ENCODE results near the gene PRPSAP2.

The PRPSAP2 gene

DNA sequence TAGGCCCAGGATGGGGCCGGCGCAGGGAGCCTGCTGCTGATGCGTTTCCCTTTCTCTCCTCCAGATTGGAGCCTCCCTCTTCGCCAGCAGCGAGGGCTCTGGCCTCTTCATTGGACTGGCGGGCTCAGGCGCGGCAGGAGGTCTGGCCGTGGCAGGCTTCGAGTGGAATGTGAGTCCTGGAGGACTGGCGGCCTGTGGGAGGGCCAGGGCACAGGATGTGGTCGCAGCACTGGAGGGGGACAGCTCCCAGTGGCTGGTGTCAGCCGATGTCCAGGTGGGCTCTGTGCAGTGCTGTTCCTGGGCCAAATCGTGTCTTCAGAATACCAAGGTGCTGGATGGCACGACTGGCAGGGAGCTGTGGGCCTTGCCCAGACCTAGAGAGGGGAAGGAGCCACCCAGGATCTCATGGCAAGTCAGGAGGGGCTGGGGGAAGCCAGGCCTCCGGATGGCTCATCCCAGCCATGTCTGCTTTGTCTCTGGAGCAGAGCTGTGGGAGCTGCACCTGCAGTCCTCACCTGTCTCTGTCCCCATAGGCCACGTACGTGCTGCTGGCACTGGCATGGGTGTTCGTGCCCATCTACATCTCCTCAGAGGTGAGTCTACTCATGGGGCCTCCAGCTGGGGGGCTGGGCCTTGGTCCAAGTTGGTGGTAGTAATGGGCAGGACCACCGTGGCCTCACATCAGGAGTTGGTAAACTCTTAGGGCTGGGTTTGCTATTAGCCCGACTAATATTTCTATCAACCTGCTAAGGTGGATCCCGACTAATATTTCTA lies 101.3 kb downstream of the PRPSAP2 start:
- Histone ChIP-seq H3K27me3 (ENCODE audit: control insufficient read depth in 2 of 2, insufficient read depth in 2 of 2, low read length in 2 of 2) (no peaks in the 10 kb centered on the region), H3K36me3 (ENCODE audit: control insufficient read depth in 2 of 2, insufficient read depth in 2 of 2, low read length in 2 of 2) (no peaks in the 10 kb centered on the region), H3K9ac (ENCODE audit: low read depth in 1 of 2, low read length in 2 of 2) (no peak overlapping the region), H3K27ac (ENCODE audit: low read depth in 2 of 2, low read length in 2 of 2) (no peak overlapping the region), H3K9me3 (ENCODE audit: control insufficient read depth in 2 of 2, low read length in 2 of 2) (no peaks in the 10 kb centered on the region), H3K4me3 (ENCODE audit: low read length in 2 of 2) (no peak overlapping the region), H3K4me1 (ENCODE audit: control insufficient read depth in 2 of 2, insufficient read depth in 2 of 2, low read length in 2 of 2) (peaks cover 3 to 12% of the 10 kb centered on the region in 2 donors)

- Histone ChIP-seq H3K36me3 (ENCODE audit: control insufficient read depth in 2 of 2, insufficient read depth in 2 of 2, low read length in 2 of 2) (no peaks in the 10 kb centered on the region), H3K9ac (ENCODE audit: low read depth in 1 of 2, low read length in 2 of 2) (no peak overlapping the region), H3K27me3 (ENCODE audit: control insufficient read depth in 2 of 2, insufficient read depth in 2 of 2, low read length in 2 of 2) (no peaks in the 10 kb centered on the region), H3K9me3 (ENCODE audit: control insufficient read depth in 2 of 2, low read length in 2 of 2) (no peaks in the 10 kb centered on the region), H3K4me1 (ENCODE audit: control insufficient read depth in 2 of 2, insufficient read depth in 2 of 2, low read length in 2 of 2) (peaks cover 3 to 12% of the 10 kb centered on the region in 2 donors), H3K4me3 (ENCODE audit: low read length in 2 of 2) (no peak overlapping the region), H3K27ac (ENCODE audit: low read depth in 2 of 2, low read length in 2 of 2) (no peak overlapping the region)
These were observed 101.9 kb downstream of the PRPSAP2 start for GRCh38 chr17:18959845-18960240.

DNA sequence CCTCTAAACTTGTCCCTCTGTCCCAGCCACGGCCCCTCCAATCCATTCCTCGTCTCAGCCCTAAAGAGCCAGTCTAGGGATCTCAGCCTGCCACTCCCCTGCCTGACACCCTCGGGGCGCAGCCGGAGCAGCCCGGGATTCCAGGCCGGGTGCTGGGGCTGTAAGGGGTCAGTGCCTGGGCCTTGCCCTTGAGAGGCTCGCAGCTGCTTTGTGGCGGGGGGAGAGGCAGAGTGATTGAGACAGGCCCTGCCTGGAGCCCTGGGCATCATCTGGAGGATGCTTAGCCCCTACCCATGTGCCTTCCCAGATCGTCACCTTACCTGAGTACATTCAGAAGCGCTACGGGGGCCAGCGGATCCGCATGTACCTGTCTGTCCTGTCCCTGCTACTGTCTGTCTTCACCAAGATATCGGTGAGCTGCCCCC lies 102.3 kb downstream of the PRPSAP2 start:
- no peaks in the 10 kb centered on the region for H3K9me3 ChIP-seq (ENCODE audit: control insufficient read depth in 2 of 2, low read length in 2 of 2)
- peaks cover 3 to 12% of the 10 kb centered on the region in 2 donors for H3K4me1 ChIP-seq (ENCODE audit: control insufficient read depth in 2 of 2, insufficient read depth in 2 of 2, low read length in 2 of 2)
- no peak overlapping the region for H3K27ac ChIP-seq (ENCODE audit: low read depth in 2 of 2, low read length in 2 of 2)
- no peaks in the 10 kb centered on the region for H3K36me3 ChIP-seq (ENCODE audit: control insufficient read depth in 2 of 2, insufficient read depth in 2 of 2, low read length in 2 of 2)
- no peaks in the 10 kb centered on the region for H3K27me3 ChIP-seq (ENCODE audit: control insufficient read depth in 2 of 2, insufficient read depth in 2 of 2, low read length in 2 of 2)
- no peak overlapping the region for H3K4me3 ChIP-seq (ENCODE audit: low read length in 2 of 2)
- no peak overlapping the region for H3K9ac ChIP-seq (ENCODE audit: low read depth in 1 of 2, low read length in 2 of 2)

DNA sequence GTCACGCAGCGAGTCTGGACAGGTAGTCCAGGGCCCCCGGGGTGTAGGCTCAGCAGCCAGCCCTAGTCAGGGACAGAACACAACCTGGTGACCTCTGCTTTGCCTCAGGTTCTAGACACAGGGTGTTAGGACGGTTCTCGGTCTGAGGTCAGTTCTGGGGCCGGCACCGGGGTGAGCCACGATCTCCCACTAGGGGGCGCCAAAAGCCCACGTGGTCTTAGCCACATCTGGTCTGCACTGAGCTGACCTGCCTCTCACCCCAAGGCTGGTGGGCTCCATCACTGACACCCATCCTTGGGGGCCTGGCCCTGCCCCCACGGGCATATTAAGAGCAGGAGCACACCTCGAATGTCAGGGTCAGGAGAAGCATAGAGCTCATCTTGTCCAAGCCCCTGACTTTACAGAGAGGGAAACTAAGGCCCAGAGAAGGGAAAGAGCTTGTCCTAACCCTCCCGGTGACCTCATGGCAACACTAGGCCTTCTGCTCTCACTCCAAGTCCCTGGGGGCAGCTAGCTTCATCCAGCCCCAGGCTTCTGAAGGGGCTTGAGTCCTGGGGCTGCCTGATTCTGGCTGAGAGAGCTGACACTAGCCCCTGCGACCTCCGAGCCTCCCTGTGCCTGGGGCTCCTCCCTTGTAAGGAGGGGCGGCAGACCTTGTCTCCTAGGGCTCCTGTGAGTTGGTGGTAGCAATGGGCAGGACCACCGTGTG lies 103.0 kb downstream of the PRPSAP2 start:
- no peaks in the 10 kb centered on the region for H3K9me3 ChIP-seq (ENCODE audit: control insufficient read depth in 2 of 2, low read length in 2 of 2)
- peaks cover 3 to 12% of the 10 kb centered on the region in 2 donors for H3K4me1 ChIP-seq (ENCODE audit: control insufficient read depth in 2 of 2, insufficient read depth in 2 of 2, low read length in 2 of 2)
- H3K9ac ChIP-seq (ENCODE audit: low read depth in 1 of 2, low read length in 2 of 2): no peak overlapping the region
- H3K4me3 ChIP-seq (ENCODE audit: low read length in 2 of 2): no peak overlapping the region
- H3K27me3 ChIP-seq (ENCODE audit: control insufficient read depth in 2 of 2, insufficient read depth in 2 of 2, low read length in 2 of 2): no peaks in the 10 kb centered on the region
- H3K36me3 ChIP-seq (ENCODE audit: control insufficient read depth in 2 of 2, insufficient read depth in 2 of 2, low read length in 2 of 2): no peaks in the 10 kb centered on the region
- no peak overlapping the region for H3K27ac ChIP-seq (ENCODE audit: low read depth in 2 of 2, low read length in 2 of 2)

GRCh38 chr17:18961634-18962493 lies 103.9 kb downstream of the PRPSAP2 start:
- Histone ChIP-seq H3K9ac (ENCODE audit: low read depth in 1 of 2, low read length in 2 of 2) (no peak overlapping the region), H3K27ac (ENCODE audit: low read depth in 2 of 2, low read length in 2 of 2) (no peak overlapping the region), H3K27me3 (ENCODE audit: control insufficient read depth in 2 of 2, insufficient read depth in 2 of 2, low read length in 2 of 2) (no peaks in the 10 kb centered on the region), H3K9me3 (ENCODE audit: control insufficient read depth in 2 of 2, low read length in 2 of 2) (no peaks in the 10 kb centered on the region), H3K36me3 (ENCODE audit: control insufficient read depth in 2 of 2, insufficient read depth in 2 of 2, low read length in 2 of 2) (no peaks in the 10 kb centered on the region), H3K4me1 (ENCODE audit: control insufficient read depth in 2 of 2, insufficient read depth in 2 of 2, low read length in 2 of 2) (peaks cover 3 to 12% of the 10 kb centered on the region in 2 donors), H3K4me3 (ENCODE audit: low read length in 2 of 2) (no peak overlapping the region)

DNA sequence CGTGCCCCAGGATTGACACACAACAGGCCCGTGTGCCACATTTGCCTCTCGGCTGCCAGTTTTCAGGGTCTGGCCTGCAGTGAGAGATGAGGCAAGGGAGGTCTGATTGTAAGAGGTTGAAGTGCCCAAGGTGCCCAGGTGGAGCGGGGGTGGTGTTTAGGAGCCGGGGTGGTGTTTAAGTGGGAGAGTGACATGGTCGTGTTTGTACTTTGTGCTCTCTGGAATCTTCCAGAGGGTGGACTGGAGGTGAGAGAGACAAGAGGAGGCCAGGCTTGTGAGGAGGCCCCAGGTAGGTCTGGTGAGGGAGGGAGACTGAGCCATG lies 104.5 kb downstream of the PRPSAP2 start:
- H3K27ac ChIP-seq (ENCODE audit: low read depth in 2 of 2, low read length in 2 of 2): no peak overlapping the region
- H3K27me3 ChIP-seq (ENCODE audit: control insufficient read depth in 2 of 2, insufficient read depth in 2 of 2, low read length in 2 of 2): no peaks in the 10 kb centered on the region
- no peaks in the 10 kb centered on the region for H3K9me3 ChIP-seq (ENCODE audit: control insufficient read depth in 2 of 2, low read length in 2 of 2)
- H3K36me3 ChIP-seq (ENCODE audit: control insufficient read depth in 2 of 2, insufficient read depth in 2 of 2, low read length in 2 of 2): no peaks in the 10 kb centered on the region
- H3K4me1 ChIP-seq (ENCODE audit: control insufficient read depth in 2 of 2, insufficient read depth in 2 of 2, low read length in 2 of 2): peaks cover 3 to 13% of the 10 kb centered on the region in 2 donors
- no peak overlapping the region for H3K9ac ChIP-seq (ENCODE audit: low read depth in 1 of 2, low read length in 2 of 2)
- no peak overlapping the region for H3K4me3 ChIP-seq (ENCODE audit: low read length in 2 of 2)

- no peaks in the 10 kb centered on the region for H3K9me3 ChIP-seq (ENCODE audit: control insufficient read depth in 2 of 2, low read length in 2 of 2)
- H3K27ac ChIP-seq (ENCODE audit: low read depth in 2 of 2, low read length in 2 of 2): no peak overlapping the region
- peaks cover 3 to 21% of the 10 kb centered on the region in 2 donors for H3K4me1 ChIP-seq (ENCODE audit: control insufficient read depth in 2 of 2, insufficient read depth in 2 of 2, low read length in 2 of 2)
- no peak overlapping the region for H3K9ac ChIP-seq (ENCODE audit: low read depth in 1 of 2, low read length in 2 of 2)
- no peak overlapping the region for H3K4me3 ChIP-seq (ENCODE audit: low read length in 2 of 2)
- no peaks in the 10 kb centered on the region for H3K36me3 ChIP-seq (ENCODE audit: control insufficient read depth in 2 of 2, insufficient read depth in 2 of 2, low read length in 2 of 2)
- H3K27me3 ChIP-seq (ENCODE audit: control insufficient read depth in 2 of 2, insufficient read depth in 2 of 2, low read length in 2 of 2): no peaks in the 10 kb centered on the region
These were observed 105.4 kb downstream of the PRPSAP2 start for GRCh38 chr17:18963126-18964017.

DNA sequence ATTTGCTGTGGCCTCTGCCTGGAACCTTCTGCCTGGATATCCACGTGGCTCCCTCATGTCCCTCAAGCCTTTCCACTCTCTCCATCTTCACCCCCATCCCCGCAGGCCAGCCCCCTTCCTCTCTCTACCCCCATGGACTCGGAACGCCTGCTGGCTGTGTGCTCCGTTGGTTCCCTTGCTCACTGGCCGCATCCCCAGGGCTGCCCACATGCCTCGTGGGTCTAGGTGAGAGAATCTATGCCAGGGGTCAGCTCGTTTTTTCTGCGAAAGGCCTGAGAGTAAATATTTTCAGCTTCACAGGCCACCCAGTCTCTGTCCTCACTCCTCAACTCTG lies 106.1 kb downstream of the PRPSAP2 start:
- no peak overlapping the region for H3K27ac ChIP-seq (ENCODE audit: low read depth in 2 of 2, low read length in 2 of 2)
- H3K9ac ChIP-seq (ENCODE audit: low read depth in 1 of 2, low read length in 2 of 2): no peak overlapping the region
- H3K4me1 ChIP-seq (ENCODE audit: control insufficient read depth in 2 of 2, insufficient read depth in 2 of 2, low read length in 2 of 2): peaks cover 8 to 27% of the 10 kb centered on the region in 2 donors
- H3K9me3 ChIP-seq (ENCODE audit: control insufficient read depth in 2 of 2, low read length in 2 of 2): no peaks in the 10 kb centered on the region
- no peaks in the 10 kb centered on the region for H3K36me3 ChIP-seq (ENCODE audit: control insufficient read depth in 2 of 2, insufficient read depth in 2 of 2, low read length in 2 of 2)
- no peak overlapping the region for H3K4me3 ChIP-seq (ENCODE audit: low read length in 2 of 2)
- no peaks in the 10 kb centered on the region for H3K27me3 ChIP-seq (ENCODE audit: control insufficient read depth in 2 of 2, insufficient read depth in 2 of 2, low read length in 2 of 2)

DNA sequence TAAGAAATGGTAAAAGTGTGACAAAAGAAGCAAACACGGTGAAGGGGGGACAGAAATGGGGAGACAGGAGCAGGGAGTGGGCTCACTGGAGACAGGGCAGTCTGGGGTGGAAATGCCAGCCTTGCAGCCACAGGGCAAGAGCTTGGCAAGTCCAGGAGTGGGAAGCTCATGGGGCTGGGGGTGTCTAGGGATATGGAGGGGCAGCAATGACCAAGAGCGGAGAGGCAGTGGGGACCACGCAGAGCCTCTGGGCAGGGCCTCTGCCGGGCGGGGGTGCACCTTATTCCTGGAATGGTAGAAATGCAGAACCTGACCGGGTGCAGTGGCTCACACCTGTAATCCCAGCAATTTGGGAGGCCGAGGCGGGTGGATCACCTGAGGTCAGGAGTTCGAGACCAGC lies 106.6 kb downstream of the PRPSAP2 start:
- H3K36me3 ChIP-seq (ENCODE audit: control insufficient read depth in 2 of 2, insufficient read depth in 2 of 2, low read length in 2 of 2): no peaks in the 10 kb centered on the region
- no peaks in the 10 kb centered on the region for H3K9me3 ChIP-seq (ENCODE audit: control insufficient read depth in 2 of 2, low read length in 2 of 2)
- H3K27ac ChIP-seq (ENCODE audit: low read depth in 2 of 2, low read length in 2 of 2): no peak overlapping the region
- H3K4me1 ChIP-seq (ENCODE audit: control insufficient read depth in 2 of 2, insufficient read depth in 2 of 2, low read length in 2 of 2): peaks cover 13 to 32% of the 10 kb centered on the region in 2 donors
- no peak overlapping the region for H3K9ac ChIP-seq (ENCODE audit: low read depth in 1 of 2, low read length in 2 of 2)
- H3K4me3 ChIP-seq (ENCODE audit: low read length in 2 of 2): no peak overlapping the region
- no peaks in the 10 kb centered on the region for H3K27me3 ChIP-seq (ENCODE audit: control insufficient read depth in 2 of 2, insufficient read depth in 2 of 2, low read length in 2 of 2)

All from mucosa of rectum (tissue), 2 donors.